ENCODE measurements around the gene TRAPPC11. TPM values are rescaled to one million over a fixed set of nuclear protein-coding genes. Genes with fewer than 3 reads are reported as not detected.
A peak's percentile ranks its signal among the peaks of the same experiment; 100 is the strongest.
"Not testable (repeated sequence)": the region's sequence is repeated elsewhere in the genome, so short reads cannot be mapped to it uniquely, and the experiment has no call there.

Gene TRAPPC11
- 10 to 100 TPM; 33.7 to 47.9 (median 41.4) TPM for polyA plus RNA-seq (ENCODE audit: insufficient read length in 4 of 4)

GRCh38 chr4:183659029-183659871 lies at the start of gene TRAPPC11, which contains the start of gene RWDD4:
Gene TRAPPC11 (plus strand): TSS chr4:183659293. CDS start chr4:183663868, 4,575 bp downstream.
Gene RWDD4 (minus strand): TSS chr4:183659185. CDS start chr4:183658952, 233 bp downstream.
- peak; percentile 93 to 99 (median 98) for DNase-seq (ENCODE audit: low read depth in 4 of 4, low spot score in 2 of 4)

DNA sequence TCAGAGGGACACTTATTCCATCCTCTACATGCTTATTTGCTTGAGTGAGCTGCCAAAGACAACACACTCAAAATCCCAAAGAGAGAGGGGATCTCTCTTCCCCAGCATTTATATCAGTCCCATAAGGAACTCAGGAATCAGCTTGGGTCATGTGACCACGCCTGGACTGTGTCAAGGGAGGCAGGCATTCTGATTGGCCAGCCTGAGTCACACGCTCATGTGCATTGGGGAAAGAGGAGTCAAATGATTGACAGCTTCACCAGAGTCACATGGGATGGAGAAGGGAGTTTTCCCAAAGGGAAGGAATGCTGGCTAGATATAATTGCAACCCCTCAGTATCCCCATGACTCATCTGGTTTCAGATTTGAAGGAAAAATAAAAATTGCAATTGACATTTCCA lies 49.1 kb upstream of the TRAPPC11 start:
- no peak for DNase-seq (ENCODE audit: low read depth in 4 of 4, low spot score in 2 of 4)

- DNase-seq (ENCODE audit: low read depth in 4 of 4, low spot score in 2 of 4) = no peak
Observed at GRCh38 chr4:183610613-183611012, 48.5 kb upstream of the TRAPPC11 start.

DNA sequence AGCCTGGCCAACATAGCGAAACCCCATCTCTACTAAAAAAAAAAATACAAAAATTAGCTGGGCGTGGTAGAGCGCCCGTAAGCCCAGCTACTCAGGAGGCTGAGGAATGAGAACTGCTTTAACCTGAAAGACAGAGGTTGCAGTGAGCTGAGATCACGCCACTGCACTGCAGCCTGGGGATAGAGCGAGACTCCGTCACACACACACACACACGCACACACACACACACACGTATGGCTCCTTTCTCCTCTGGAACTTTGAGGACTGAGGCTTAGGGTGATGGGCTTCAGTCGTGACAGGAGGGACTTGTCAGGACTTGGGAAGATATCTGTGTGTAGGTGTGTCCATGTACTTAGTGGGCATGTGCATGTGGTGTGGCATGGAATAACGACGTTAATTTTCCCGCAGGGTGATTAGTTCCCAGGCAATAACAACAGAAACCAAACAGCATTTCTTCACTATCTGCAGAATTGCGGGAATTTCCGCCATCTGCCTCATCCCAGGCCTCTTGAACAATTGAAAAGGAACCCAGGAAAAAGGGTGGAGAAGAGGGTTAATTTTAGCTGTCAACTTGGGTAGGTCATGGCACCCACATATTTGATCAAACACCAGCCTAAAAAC lies 47.8 kb upstream of the TRAPPC11 start:
- no peak for DNase-seq (ENCODE audit: low read depth in 4 of 4, low spot score in 2 of 4)

DNA sequence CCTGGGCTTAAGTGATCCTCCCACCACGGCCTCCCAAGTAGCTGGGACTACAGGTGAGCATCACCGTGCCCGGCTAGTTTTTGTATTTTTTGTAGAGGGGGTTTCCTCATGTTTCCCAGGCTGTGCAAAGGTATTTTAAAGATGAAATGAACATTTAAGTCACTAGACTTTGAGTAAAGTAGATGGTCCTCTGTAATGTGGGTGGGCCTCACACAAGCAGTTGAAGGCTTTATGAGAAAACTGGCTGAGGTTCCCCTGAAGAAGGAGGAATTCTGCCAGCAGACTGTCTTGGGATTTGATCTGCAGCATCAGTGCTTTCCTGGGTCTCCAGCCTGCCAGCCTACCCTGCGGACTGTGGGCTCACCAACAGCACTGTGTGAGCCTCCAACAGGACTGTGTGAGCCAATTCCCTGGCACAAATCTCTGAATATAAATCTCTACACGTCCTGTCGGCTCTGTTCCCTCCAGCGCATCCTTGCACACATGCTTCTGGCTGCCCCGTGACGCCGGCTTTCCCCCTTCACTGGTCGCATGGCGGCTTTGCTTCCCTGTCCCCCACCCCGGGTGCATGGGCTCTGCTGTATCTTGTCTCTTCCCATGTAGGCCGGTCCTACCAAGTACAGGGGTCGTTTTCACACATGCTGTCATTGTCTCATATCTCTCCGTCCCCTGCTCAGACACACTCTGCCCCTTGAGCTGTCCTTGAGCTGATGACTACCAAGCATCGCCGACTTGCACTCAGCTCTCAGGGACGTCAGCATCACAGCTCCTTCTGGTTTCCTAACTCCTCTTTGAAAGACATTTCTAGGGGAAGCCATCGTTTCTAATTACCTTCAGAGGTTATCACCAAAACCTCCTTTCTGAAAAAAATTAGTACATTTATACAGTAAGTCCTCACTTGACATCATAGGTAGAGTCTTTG lies 46.5 kb upstream of the TRAPPC11 start:
- DNase-seq (ENCODE audit: low read depth in 4 of 4, low spot score in 2 of 4) = no peak

DNA sequence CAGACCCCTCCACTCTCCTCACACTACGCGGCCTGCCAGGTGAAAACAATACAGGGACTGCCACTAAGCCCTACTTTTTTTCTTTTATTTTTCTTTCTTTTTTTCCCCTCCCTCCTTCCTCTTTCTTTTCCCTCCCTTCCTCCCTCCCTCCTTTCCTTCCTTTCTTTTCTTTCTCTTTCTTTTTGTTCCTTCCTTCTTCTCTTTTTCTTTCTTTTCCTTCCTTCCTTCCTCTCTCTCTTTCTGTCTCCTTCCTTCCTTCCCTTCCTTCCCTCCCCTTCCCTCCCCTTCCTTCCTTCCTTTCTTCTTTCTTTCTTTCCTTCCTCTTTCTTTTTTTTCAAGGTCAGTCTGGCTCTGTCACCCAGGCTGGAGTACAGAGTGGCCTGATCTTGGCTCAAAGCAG lies 42.0 kb upstream of the TRAPPC11 start:
- no peak for DNase-seq (ENCODE audit: low read depth in 4 of 4, low spot score in 2 of 4)

DNA sequence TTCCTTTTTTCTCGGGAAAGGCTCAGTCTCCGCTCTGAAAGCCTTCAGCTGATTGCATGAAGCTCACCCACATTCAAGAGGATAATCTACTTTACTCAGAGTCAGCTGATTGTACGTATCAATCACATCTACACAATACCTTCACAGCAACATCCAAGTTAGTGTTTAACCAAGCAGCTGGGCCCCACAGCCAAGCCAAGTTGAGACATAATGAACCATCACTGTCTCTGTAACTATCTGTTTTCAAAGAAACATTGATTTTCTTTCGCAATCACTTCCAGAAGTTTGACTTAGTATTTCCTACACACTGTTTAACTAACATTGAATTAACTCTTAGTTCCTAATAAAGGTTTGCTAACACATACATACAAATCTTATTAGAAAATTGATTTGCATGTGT lies 40.4 kb upstream of the TRAPPC11 start:
- no peak for DNase-seq (ENCODE audit: low read depth in 4 of 4, low spot score in 2 of 4)

- no peak for DNase-seq (ENCODE audit: low read depth in 4 of 4, low spot score in 2 of 4)
Observed at GRCh38 chr4:183620421-183620820, 38.7 kb upstream of the TRAPPC11 start.

GRCh38 chr4:183621875-183622274 lies 37.2 kb upstream of the TRAPPC11 start:
- no peak for DNase-seq (ENCODE audit: low read depth in 4 of 4, low spot score in 2 of 4)

GRCh38 chr4:183624548-183624947 lies 34.5 kb upstream of the TRAPPC11 start:
- DNase-seq (ENCODE audit: low read depth in 4 of 4, low spot score in 2 of 4) = no peak

GRCh38 chr4:183626168-183626567 lies 32.9 kb upstream of the TRAPPC11 start:
- no peak for DNase-seq (ENCODE audit: low read depth in 4 of 4, low spot score in 2 of 4)

DNA sequence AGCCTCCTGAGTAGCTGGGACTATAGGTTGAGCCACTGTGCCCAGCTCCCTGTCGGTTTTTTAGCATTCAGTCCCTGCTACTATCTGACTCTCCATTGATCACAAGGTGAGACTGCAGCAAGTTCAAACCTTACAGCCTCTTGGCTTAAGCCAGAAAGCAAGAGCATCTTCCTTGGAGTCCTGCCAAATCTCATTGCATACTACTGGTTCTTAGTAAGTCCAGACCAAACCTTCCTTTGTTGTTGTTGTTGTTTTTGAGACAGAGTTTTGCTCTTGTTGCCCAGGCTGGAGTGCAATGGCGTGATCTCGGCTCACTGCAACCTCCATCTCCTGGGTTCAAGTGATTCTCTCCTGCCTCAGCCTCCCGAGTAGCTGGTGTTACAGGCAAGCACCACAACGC lies 31.8 kb upstream of the TRAPPC11 start:
- DNase-seq (ENCODE audit: low read depth in 4 of 4, low spot score in 2 of 4) = not testable (repeated sequence)

DNA sequence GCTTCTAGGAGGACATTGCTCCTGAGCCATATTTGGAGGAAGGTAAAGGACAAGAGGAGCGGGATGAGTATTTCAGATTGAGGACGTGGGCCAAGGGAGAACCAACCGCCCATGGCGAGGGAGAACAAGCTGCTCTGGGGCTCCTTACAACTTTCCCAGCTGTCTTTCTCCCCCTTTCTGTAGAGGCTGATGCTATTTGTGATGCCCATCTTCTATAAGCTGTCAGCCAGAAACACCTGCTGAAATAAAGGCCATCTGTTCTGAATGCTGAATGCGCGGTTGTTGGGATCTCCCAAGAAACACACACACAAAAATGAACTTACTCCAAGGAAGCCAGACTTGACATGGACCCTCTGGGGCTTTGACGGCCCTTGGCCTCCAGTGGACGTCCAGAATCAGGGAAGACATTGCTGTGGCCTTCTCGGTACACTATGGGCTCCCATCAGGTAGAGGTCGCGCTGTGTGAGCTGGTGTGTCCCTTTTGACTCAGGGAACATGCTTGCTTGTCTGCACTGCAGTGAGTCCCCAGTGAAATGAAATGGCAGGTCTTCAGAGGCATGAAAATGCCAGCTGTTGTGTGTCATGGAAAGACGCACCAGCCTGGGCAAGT lies 31.0 kb upstream of the TRAPPC11 start:
- no peak for DNase-seq (ENCODE audit: low read depth in 4 of 4, low spot score in 2 of 4)

- no peak for DNase-seq (ENCODE audit: low read depth in 4 of 4, low spot score in 2 of 4)
Observed at GRCh38 chr4:183631577-183632198, 27.4 kb upstream of the TRAPPC11 start.

DNA sequence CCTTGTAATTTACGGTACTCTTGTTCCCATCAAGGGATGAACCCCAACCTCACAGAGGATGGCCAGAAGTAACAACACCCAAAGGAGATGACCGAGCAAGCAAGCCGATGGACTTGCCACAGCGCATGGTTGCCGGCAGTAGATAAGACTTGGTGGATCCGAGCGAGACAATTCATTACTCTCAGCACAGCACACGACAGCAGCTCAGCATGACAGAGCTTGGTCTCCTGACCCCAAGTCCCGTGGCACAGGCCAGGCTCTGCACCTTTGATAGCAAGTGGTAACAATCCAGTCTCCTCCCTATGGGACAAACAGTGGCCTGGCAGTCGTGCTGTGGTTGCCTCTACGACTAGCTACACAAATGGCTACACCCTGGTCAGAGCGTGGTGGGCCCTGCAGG lies 26.4 kb upstream of the TRAPPC11 start:
- no peak for DNase-seq (ENCODE audit: low read depth in 4 of 4, low spot score in 2 of 4)

GRCh38 chr4:183633476-183634400 lies 25.4 kb upstream of the TRAPPC11 start:
- DNase-seq (ENCODE audit: low read depth in 4 of 4, low spot score in 2 of 4) = no peak

GRCh38 chr4:183635321-183635720 lies 23.8 kb upstream of the TRAPPC11 start:
- DNase-seq (ENCODE audit: low read depth in 4 of 4, low spot score in 2 of 4) = peak in 1 of 4 donors; percentile 24

- DNase-seq (ENCODE audit: low read depth in 4 of 4, low spot score in 2 of 4) = peak in 1 of 4 donors; percentile 23
Observed at GRCh38 chr4:183635741-183636140, 23.4 kb upstream of the TRAPPC11 start.

DNA sequence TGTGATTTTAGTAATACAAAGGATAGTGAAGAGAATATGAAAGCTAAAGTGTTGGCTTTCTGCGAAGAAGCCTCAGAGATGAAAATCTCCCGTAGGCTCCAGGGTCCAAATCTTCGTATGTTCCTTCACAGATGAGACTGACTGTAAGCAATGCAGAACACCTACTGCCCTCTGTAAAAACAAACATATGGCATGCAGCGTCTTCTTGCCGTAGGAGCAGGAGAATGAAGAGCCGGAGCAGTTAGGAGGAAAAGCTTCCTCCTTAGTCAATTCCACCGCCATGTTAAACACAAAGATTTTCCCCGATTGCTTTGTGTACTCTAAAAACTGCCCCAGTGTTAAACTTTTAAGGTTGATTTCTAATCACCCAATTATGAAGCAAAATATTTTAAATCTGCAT lies 22.6 kb upstream of the TRAPPC11 start:
- no peak for DNase-seq (ENCODE audit: low read depth in 4 of 4, low spot score in 2 of 4)

Measured in left renal cortex interstitium (tissue), 4 donors.